Uterus (tissue), 2 donors: ENCODE measurements around the gene KLK4.

Experiments used
- POLR2A ChIP-seq, 2 donors: fragments of 450-650 bp; IDR thresholded peaks; one replicate each; pipeline ENCODE4 v1.6.1; 2016; ENCODE audit warnings: antibody characterized with exemption in 2 of 2, mild to moderate bottlenecking in 1 of 2, moderate library complexity in 1 of 2
- TF ChIP-seq, protein P1 (sequence below), 4 experiments: fragments of 200-600 bp in 2 of 4; fragments of 450-650 bp in 2 of 4; sonication (generic) in 2 of 4; IDR thresholded peaks; one replicate each; pipeline ENCODE4 v1.5.1; 2016 to 2019; ENCODE audit warnings: antibody characterized with exemption in 4 of 4, mild to moderate bottlenecking in 2 of 4, moderate library complexity in 1 of 4

DNA sequence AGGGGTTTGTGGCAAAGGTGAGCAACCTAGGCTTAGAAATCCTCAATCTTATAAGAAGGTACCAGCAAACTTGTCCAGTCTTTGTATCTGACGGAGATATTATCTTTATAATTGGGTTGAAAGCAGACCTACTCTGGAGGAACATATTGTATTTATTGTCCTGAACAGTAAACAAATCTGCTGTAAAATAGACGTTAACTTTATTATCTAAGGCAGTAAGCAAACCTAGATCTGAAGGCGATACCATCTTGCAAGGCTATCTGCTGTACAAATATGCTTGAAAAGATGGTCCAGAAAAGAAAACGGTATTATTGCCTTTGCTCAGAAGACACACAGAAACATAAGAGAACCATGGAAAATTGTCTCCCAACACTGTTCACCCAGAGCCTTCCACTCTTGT lies 41.7 kb downstream of the KLK4 start:
- no peak for TF ChIP-seq POLR2A (IDR thresholded peaks at IDR 0.05)
- TF ChIP-seq, protein P1, sequence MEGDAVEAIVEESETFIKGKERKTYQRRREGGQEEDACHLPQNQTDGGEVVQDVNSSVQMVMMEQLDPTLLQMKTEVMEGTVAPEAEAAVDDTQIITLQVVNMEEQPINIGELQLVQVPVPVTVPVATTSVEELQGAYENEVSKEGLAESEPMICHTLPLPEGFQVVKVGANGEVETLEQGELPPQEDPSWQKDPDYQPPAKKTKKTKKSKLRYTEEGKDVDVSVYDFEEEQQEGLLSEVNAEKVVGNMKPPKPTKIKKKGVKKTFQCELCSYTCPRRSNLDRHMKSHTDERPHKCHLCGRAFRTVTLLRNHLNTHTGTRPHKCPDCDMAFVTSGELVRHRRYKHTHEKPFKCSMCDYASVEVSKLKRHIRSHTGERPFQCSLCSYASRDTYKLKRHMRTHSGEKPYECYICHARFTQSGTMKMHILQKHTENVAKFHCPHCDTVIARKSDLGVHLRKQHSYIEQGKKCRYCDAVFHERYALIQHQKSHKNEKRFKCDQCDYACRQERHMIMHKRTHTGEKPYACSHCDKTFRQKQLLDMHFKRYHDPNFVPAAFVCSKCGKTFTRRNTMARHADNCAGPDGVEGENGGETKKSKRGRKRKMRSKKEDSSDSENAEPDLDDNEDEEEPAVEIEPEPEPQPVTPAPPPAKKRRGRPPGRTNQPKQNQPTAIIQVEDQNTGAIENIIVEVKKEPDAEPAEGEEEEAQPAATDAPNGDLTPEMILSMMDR (IDR thresholded peaks at IDR 0.05) = no peak
